K562 (cell line): ENCODE measurements around the gene CSKMT. TPM values are rescaled to one million over a fixed set of nuclear protein-coding genes. Genes with fewer than 3 reads are reported as not detected.

Experiments used
- BRCA1 ChIP-seq, 2 experiments: fragments of 450-650 bp in 1 of 2; sonication (generic) in 1 of 2; formaldehyde crosslinking in 1 of 2; IDR thresholded peaks; 2 replicates each; pipeline versions ENCODE4 v1.5.0 to v1.6.1; 2017 to 2020; ENCODE audit warnings: mild to moderate bottlenecking in 1 of 2, missing genetic modification reagents in 1 of 2
- CAMTA2 ChIP-seq: fragments of 250-450 bp; sonication (Bioruptor Pico); conservative IDR thresholded peaks from 2 replicates; pipeline ENCODE4 v1.5.1; 2022
- CHD2 ChIP-seq: IDR thresholded peaks from 2 replicates; pipeline ENCODE4 v1.6.1; 2011; ENCODE audit warnings: low read depth, low read length
- CREBBP ChIP-seq: IDR thresholded peaks from one replicate; pipeline ENCODE4 v1.6.1; 2012; ENCODE audit warnings: low read depth, mild to moderate bottlenecking, control low read depth, inconsistent platforms, low read length
- JUN ChIP-seq, 2 experiments: sonication (generic) in 1 of 2; formaldehyde crosslinking in 1 of 2; IDR thresholded peaks; 2 replicates each; pipeline versions ENCODE4 v1.6.1 to v1.8.0; 2012 to 2022; ENCODE audit warnings: borderline replicate concordance in 2 of 2, mild to moderate bottlenecking in 2 of 2, improper control_type of control experiment in 1 of 2, low read depth in 1 of 2, low read length in 1 of 2, missing genetic modification reagents in 1 of 2
- POLR3A ChIP-seq: IDR thresholded peaks from 2 replicates; pipeline ENCODE4 v1.6.1; 2011; ENCODE audit warnings: borderline replicate concordance, mild to moderate bottlenecking, moderate library complexity; ENCODE audit not compliant: insufficient read length, insufficient read depth; ENCODE audit errors: extremely low read depth
- PTRF ChIP-seq: fragments of 450-650 bp; IDR thresholded peaks from 2 replicates; pipeline ENCODE4 v1.6.1; 2016; ENCODE audit warnings: mild to moderate bottlenecking, missing genetic modification characterization, missing compliant biosample characterization
- ZC3H11A ChIP-seq: IDR thresholded peaks from 2 replicates; pipeline ENCODE4 v1.6.1; 2012; ENCODE audit warnings: low read depth, low read length, improper control_type of control experiment
- ZKSCAN3 ChIP-seq: fragments of 250-450 bp; sonication (Bioruptor Pico); IDR thresholded peaks from 2 replicates; pipeline ENCODE4 v1.4.0; 2020
- ZNF586 ChIP-seq: fragments of 450-650 bp; formaldehyde crosslinking; conservative IDR thresholded peaks from 2 replicates; pipeline ENCODE4 v1.4.0; 2020; ENCODE audit warnings: mild to moderate bottlenecking, moderate library complexity
- ZNF668 ChIP-seq: fragments of 250-450 bp; sonication (Bioruptor Pico); IDR thresholded peaks from 2 replicates; pipeline ENCODE4 v1.8.0; 2022; ENCODE audit warnings: mild to moderate bottlenecking, inconsistent platforms
- ZNF785 ChIP-seq: fragments of 250-450 bp; sonication (Bioruptor Pico); IDR thresholded peaks from 2 replicates; pipeline ENCODE4 v1.4.0; 2020; ENCODE audit warnings: mild to moderate bottlenecking
- polyA plus RNA-seq, 8 experiments: library from polyadenylated mRNA; depleted of rRNA in 4 of 8; stranded (reverse) in 5 of 8; unstranded in 3 of 8; fragments of >200 nt; fragmentation: Nextera tagmentation in 2 of 8; fragmentation: Illumina TruSeq in 1 of 8; extraction: Ambion mirVana in 2 of 8; extraction: Trizol in 1 of 8; gene quantifications; 2 replicates each; pipeline versions ENCODE4 v1.2.1 to v1.2.3, GENCODE V29; 2011 to 2014; ENCODE audit warnings: inconsistent platforms in 1 of 8, missing spikeins in 1 of 8
- total RNA-seq, 7 experiments: library from RNA; depleted of rRNA in 6 of 7; stranded (reverse); fragments of >200 nt in 6 of 7; fragmentation: Illumina TruSeq in 2 of 7; extraction: Trizol in 2 of 7; gene quantifications; 2 replicates each; pipeline versions ENCODE4 v1.2.1 to v1.2.3, GENCODE V29; 2011 to 2021; ENCODE audit warnings: low replicate concordance in 1 of 7
- TF ChIP-seq, protein P1 (sequence below): fragments of 250-450 bp; sonication (Bioruptor Pico); IDR thresholded peaks from 2 replicates; pipeline ENCODE4 v1.5.0; 2022; ENCODE audit warnings: mild to moderate bottlenecking
- TF ChIP-seq, protein P2 (sequence below), 2 experiments: fragments of 450-650 bp; IDR thresholded peaks; 2 replicates each; pipeline ENCODE4 v1.6.1; 2016
- TF ChIP-seq, protein P3 (sequence below): fragments of 450-650 bp; IDR thresholded peaks from 2 replicates; pipeline ENCODE4 v1.6.1; 2016; ENCODE audit warnings: mild to moderate bottlenecking
- TF ChIP-seq, protein P4 (sequence below): fragments of 450-650 bp; formaldehyde crosslinking; IDR thresholded peaks from 2 replicates; pipeline ENCODE4 v1.4.0; 2020; ENCODE audit warnings: mild to moderate bottlenecking
- TF ChIP-seq, protein P5 (sequence below): fragments of 450-650 bp; formaldehyde crosslinking; IDR thresholded peaks from 2 replicates; pipeline ENCODE4 v1.4.0; 2020; ENCODE audit warnings: mild to moderate bottlenecking, moderate library complexity

CSKMT gene
- total and polyA plus RNA-seq, 9 of the 15 experiments (the other 6 are each of a cell fraction or from before 2014, with no cell fraction given) = 10.3 to 108 (median 27.2) TPM

DNA sequence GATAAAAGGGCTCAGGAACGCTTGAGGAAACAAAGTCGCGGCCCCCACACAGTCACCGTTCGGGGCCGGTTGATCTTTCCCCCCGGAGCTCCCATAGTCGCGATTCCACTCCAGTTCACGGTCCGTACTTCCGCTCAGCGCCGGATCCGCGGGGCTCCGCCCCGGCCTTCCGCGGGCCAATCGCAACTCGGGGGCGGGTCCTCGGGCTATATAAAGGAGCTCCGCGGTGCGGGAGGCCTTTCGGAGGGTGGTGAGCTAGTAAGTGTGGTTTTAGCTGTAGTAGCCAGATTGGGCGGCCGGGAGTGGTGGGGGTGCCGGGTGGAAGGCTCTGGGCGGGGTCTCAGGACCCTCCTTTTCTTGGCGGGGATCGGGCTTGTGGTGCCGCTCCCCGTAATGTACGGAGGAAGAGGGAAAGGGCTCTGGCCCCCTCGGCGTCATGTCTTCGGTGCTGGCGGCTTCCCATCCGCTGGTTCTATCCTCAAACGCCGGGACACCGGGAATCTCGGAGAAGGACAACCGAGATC lies at the start of gene CSKMT, which contains the start of gene C11orf98 (continued):
- TF ChIP-seq JUN (IDR thresholded peaks at IDR 0.05; ENCODE audit: borderline replicate concordance, low read depth, low read length) (no peak), JUN (CRISPR knock-in tag; IDR thresholded peaks at IDR 0.05; ENCODE audit: borderline replicate concordance) (no peak), PTRF (no peak), CHD2 (peak; percentile 56; the same call in 1 of the 2 replicates), CAMTA2 (CRISPR knock-in tag) (0 out of 2 replicates have a peak, but pooled peaks have one; percentile 22), CREBBP (peak; percentile 27), ZNF785 (CRISPR knock-in tag) (no peak), BRCA1 (IDR thresholded peaks at IDR 0.05) (no peak), BRCA1 (CRISPR knock-in tag; IDR thresholded peaks at IDR 0.05) (no peak), POLR3A (no peak), ZKSCAN3 (CRISPR knock-in tag) (no peak), ZC3H11A (no peak), ZNF668 (CRISPR knock-in tag) (no peak), ZNF586 (CRISPR knock-in tag) (0 out of 2 replicates have a peak, but pooled peaks have one; percentile 54)
- TF ChIP-seq, protein P1, sequence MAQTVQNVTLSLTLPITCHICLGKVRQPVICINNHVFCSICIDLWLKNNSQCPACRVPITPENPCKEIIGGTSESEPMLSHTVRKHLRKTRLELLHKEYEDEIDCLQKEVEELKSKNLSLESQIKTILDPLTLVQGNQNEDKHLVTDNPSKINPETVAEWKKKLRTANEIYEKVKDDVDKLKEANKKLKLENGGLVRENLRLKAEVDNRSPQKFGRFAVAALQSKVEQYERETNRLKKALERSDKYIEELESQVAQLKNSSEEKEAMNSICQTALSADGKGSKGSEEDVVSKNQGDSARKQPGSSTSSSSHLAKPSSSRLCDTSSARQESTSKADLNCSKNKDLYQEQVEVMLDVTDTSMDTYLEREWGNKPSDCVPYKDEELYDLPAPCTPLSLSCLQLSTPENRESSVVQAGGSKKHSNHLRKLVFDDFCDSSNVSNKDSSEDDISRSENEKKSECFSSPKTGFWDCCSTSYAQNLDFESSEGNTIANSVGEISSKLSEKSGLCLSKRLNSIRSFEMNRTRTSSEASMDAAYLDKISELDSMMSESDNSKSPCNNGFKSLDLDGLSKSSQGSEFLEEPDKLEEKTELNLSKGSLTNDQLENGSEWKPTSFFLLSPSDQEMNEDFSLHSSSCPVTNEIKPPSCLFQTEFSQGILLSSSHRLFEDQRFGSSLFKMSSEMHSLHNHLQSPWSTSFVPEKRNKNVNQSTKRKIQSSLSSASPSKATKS = no peak
- TF ChIP-seq, protein P2, sequence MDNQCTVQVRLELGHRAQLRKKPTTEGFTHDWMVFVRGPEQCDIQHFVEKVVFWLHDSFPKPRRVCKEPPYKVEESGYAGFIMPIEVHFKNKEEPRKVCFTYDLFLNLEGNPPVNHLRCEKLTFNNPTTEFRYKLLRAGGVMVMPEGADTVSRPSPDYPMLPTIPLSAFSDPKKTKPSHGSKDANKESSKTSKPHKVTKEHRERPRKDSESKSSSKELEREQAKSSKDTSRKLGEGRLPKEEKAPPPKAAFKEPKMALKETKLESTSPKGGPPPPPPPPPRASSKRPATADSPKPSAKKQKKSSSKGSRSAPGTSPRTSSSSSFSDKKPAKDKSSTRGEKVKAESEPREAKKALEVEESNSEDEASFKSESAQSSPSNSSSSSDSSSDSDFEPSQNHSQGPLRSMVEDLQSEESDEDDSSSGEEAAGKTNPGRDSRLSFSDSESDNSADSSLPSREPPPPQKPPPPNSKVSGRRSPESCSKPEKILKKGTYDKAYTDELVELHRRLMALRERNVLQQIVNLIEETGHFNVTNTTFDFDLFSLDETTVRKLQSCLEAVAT (IDR thresholded peaks at IDR 0.05) = peak in 1 of 2 experiments; percentile 67; a peak in 2 of 4 replicates
- TF ChIP-seq, protein P3, sequence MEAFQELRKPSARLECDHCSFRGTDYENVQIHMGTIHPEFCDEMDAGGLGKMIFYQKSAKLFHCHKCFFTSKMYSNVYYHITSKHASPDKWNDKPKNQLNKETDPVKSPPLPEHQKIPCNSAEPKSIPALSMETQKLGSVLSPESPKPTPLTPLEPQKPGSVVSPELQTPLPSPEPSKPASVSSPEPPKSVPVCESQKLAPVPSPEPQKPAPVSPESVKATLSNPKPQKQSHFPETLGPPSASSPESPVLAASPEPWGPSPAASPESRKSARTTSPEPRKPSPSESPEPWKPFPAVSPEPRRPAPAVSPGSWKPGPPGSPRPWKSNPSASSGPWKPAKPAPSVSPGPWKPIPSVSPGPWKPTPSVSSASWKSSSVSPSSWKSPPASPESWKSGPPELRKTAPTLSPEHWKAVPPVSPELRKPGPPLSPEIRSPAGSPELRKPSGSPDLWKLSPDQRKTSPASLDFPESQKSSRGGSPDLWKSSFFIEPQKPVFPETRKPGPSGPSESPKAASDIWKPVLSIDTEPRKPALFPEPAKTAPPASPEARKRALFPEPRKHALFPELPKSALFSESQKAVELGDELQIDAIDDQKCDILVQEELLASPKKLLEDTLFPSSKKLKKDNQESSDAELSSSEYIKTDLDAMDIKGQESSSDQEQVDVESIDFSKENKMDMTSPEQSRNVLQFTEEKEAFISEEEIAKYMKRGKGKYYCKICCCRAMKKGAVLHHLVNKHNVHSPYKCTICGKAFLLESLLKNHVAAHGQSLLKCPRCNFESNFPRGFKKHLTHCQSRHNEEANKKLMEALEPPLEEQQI = no peak
- TF ChIP-seq, protein P4, sequence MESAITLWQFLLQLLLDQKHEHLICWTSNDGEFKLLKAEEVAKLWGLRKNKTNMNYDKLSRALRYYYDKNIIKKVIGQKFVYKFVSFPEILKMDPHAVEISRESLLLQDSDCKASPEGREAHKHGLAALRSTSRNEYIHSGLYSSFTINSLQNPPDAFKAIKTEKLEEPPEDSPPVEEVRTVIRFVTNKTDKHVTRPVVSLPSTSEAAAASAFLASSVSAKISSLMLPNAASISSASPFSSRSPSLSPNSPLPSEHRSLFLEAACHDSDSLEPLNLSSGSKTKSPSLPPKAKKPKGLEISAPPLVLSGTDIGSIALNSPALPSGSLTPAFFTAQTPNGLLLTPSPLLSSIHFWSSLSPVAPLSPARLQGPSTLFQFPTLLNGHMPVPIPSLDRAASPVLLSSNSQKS (CRISPR knock-in tag) = no peak
- TF ChIP-seq, protein P5, sequence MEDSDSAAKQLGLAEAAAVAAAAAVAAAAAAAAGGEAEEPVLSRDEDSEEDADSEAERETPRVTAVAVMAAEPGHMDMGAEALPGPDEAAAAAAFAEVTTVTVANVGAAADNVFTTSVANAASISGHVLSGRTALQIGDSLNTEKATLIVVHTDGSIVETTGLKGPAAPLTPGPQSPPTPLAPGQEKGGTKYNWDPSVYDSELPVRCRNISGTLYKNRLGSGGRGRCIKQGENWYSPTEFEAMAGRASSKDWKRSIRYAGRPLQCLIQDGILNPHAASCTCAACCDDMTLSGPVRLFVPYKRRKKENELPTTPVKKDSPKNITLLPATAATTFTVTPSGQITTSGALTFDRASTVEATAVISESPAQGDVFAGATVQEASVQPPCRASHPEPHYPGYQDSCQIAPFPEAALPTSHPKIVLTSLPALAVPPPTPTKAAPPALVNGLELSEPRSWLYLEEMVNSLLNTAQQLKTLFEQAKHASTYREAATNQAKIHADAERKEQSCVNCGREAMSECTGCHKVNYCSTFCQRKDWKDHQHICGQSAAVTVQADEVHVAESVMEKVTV = 0 out of 2 replicates have a peak, but pooled peaks have one; percentile 8
